UCSD-AML1 (cell line): Measurements from ENCODE around the gene PHKA1.
"Not testable (repeated sequence)": the region's sequence is repeated elsewhere in the genome, so short reads cannot be mapped to it uniquely, and the experiment has no call there.

Experiments used
- DNase-seq: peaks from one replicate; lab custom pipeline; 2025; ENCODE audit not compliant: unreplicated experiment; lab: John Stamatoyannopoulos, UW

PHKA1 gene

DNA sequence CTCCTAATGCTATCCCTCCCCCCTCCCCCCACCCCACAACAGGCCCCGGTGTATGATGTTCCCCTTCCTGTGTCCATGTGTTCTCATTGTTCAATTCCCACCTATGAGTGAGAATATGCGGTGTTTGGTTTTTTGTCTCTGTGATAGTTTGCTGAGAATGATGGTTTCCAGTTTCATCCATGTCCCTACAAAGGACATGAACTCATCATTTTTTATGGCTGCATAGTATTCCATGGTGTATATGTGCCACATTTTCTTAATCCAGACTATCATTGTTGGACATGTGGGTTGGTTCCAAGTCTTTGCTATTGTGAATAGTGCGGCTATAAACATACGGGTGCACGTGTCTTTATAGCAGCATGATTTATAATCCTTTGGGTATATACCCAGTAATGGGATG lies 44.6 kb downstream of the PHKA1 start:
- DNase-seq = not testable (repeated sequence)

DNA sequence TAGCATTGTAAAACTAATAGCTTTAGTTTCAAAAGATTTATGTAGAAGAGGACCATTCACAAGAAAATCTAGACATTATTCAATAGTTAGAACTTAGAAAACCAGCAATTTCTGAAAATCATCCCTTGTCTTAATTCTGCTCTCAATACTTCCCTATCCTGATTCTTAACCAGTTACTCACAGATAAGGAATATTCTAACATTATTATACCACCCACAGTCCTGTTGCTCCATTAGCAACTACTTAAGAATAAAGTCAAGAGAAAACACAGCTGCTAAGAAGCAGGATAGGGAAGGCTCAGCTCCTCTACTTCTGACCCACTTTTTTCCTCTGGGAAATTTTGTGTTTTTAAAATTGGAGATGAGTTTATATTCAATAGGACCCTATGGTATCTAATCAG lies 47.7 kb downstream of the PHKA1 start:
- DNase-seq = no peak

GRCh38 chrX:72663737-72664136 lies 50.4 kb downstream of the PHKA1 start:
- no peak for DNase-seq

DNA sequence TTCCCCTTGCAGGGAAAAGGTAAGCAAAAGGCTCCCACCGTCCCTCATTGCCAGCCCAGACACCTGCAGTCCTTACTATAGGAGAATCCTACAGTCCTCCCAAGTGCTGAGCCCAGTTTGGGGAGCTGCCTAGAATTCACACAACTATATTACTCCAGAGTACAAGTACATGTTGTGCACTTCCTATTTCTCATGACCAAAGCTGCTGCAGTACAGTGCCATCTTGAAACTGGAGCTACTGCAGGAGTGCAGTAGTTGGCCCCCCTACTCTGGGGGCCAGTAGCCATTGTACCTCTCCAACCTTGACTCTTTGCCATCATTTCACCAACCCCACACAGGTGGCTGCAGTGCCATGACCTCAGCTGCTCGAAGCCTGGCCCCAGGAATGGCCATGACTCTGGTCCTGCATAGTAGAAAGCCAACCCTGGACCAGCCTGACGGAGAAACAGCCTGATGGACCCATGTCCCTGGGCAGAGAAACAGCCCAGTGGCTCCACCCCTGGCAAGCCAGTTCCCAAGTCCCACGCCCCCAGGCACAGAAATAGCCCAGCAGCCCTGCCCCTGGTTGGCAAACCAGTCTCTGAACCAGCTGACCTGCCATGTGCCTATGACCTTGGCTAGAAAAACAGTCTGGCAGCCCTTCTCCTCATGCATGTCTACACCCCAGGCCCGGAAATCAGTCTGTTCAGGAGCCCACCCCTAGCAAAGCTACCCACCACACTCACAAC lies 51.9 kb downstream of the PHKA1 start:
- DNase-seq = no peak

- no peak for DNase-seq
Observed at GRCh38 chrX:72659723-72660122, 54.4 kb downstream of the PHKA1 start.

- DNase-seq = no peak
Observed at GRCh38 chrX:72652082-72652481, 62.0 kb downstream of the PHKA1 start.

DNA sequence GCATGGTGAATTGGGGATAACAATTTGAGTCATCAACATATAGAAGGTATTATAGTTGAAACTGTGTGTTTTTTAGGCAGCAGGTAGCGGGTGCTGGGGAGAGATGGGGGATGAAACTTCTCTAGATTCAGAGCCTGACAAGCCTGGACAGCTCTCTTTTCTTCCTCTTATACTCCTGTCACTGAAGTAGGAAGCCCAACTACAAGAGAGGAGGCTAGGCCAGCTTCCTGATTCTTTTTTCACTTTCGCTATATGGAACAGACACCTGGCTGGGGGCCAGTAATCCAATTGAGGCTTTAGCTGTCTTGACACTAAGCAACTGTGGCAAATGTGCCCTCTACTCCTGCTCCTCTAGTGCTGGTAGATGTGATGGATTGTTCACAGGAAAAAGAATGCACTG lies 69.2 kb downstream of the PHKA1 start:
- no peak for DNase-seq

- DNase-seq = no peak
Observed at GRCh38 chrX:72641611-72642010, 72.5 kb downstream of the PHKA1 start.

- DNase-seq = no peak
Observed at GRCh38 chrX:72635930-72636329, 78.2 kb downstream of the PHKA1 start.

- no peak for DNase-seq
Observed at GRCh38 chrX:72634331-72634730, 79.8 kb downstream of the PHKA1 start.

- no peak for DNase-seq
Observed at GRCh38 chrX:72630185-72630584, 83.9 kb downstream of the PHKA1 start.

DNA sequence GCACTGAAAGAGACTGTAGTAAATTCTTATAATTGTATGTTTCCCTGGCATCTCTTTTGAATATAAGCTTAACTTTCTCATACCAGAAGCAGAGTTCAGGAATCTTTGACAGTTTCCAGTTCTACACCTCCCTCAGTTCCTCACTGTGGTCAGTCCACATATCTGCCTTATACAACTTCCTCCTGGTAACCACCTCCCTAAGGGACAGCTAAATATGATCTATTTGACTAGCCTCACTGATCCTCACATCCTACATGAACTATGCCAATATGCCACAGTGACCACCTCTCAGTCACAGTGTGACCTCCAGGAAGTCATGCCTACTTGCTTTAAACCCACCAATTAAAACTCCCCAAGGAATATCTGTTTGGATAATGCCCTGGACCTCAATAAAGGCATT lies 89.9 kb downstream of the PHKA1 start:
- DNase-seq = no peak

- DNase-seq = no peak
Observed at GRCh38 chrX:72621625-72622485, 92.3 kb downstream of the PHKA1 start.

DNA sequence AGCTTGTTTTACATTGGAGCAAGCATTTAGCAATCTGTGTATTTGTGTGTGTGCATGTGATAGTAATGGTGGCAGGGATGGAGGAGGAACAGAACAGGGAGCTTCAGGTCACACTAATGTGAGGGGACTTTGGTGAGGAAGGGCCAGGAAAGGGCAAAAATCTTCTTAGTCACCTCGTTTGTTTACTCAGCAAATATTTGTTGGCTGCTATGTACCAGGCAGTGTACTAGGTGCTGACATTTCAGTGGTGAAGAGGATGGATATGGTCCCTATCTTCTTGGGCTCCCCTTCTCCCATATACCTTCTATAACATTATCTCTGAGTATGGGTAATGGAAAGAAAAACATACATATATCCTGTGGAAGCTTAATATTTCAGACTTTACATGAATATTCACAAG lies 92.9 kb downstream of the PHKA1 start:
- DNase-seq = no peak

DNA sequence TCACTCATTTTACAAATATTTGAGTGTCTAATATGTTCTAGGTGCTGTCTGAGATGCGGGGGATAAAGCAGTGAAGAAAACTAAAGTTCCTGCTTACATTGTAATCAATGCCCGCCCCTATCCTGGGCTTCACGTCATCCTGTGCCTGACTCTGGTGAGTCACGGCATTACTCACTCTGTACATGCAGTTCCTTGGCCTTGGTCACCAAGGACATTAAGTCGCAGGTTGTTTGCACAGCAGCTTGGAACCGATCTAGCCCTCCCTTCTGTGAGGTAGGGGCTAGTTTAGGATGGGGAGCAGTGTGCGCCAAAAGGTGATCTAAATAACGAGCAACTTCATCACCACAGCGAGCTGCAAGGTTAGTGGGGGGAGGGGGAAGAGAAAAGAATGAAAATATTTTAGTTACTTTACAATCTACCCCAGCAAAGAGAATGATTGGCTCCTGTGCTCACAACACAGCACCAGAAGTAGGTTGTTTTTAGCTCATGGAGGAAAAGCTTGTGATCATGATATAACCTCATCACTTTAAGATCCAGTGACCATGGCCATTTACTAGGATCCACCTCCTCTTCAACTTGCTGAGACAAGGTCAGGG lies 93.5 kb downstream of the PHKA1 start:
- DNase-seq = no peak

DNA sequence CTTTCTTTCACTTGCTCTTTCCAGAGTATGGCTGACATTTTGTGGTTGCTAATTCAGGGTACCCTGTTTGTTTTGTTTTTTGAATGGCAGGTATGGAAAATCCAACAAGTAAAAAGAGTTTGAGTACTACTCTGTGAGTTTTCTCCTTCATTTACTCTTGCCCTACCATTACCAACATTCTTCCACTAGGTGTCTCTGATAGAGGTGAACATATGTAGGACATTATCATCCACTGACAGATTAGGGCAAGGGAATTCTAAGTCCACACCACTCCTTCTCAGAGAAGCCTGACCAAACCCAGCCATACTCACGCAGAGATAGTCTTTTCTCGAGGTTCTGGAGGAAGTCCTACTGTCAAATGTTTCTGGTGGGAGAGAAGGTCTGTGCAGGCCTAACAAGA lies 104.8 kb downstream of the PHKA1 start:
- no peak for DNase-seq

DNA sequence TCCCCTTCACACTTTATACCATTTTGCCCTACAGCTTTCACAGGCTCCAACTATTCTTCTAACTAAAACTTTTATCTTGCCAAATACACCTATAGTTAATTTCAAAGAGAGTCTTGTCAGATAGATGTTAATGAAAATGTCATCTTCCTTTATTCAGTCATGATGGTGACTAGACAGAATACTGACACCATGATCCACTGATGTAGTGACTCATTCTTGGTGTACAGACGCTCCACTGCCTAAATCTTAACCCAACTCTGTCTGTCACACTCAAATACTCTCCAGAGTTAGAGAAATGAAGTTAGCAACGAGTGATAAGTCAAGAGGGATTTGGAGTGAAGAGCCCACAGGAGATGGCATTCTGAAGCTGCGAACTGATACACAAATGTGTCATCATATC lies 109.4 kb downstream of the PHKA1 start:
- no peak for DNase-seq

DNA sequence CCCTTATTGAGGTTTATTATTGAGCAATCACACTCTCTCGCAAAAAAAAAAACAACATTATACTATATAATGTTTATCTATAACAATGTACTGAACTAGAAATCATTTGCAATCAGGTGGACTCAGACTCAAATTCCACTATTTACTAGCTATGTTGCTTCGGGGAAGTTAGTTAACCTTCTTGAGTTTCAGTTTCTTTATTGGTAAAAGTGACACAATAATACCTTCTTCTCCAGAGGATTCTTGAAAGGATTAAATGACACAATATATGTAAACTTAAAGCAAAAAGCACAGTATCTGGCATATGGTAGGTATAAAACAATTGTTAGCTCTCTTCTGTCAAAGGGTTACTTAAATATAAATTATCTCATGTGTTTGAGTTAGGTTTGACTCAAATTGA lies 110.0 kb downstream of the PHKA1 start:
- no peak for DNase-seq

DNA sequence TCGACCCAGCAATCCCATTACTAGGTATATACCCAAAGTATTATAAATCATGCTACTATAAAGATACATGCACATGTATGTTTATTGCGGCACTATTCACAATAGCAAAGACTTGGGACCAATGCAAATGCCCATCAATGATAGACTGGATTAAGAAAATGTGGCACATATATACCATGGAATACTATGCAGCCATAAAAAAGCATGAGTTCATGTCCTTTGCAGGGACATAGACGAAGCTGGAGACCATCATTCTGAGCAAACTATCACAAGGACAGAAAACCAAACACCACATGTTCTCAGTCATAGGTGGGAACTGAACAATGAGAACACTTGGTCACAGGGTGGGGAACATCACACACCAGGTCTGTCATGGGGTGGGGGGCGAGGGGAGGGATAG lies 123.1 kb downstream of the PHKA1 start:
- DNase-seq = not testable (repeated sequence)

- DNase-seq = no peak
Observed at GRCh38 chrX:72584163-72584562, 129.9 kb downstream of the PHKA1 start.

- DNase-seq = no peak
Observed at GRCh38 chrX:72576141-72576894, 137.8 kb downstream of the PHKA1 start.
